GM10248 (cell line): ENCODE measurements around the gene GCFC2.

ENCODE experiments used
- CTCF ChIA-PET: fragments of 300-600 bp; sonication (Branson Sonifier 250); formaldehyde crosslinking; extraction: SDS; loops from one replicate; lab custom pipeline; 2021; ENCODE audit warnings: antibody characterized with exemption; lab: Yijun Ruan, JAX
- POLR2A ChIA-PET: fragments of 350-650 bp; sonication (Branson Sonifier 250); formaldehyde crosslinking; extraction: SDS; loops from one replicate; lab custom pipeline; 2020; ENCODE audit warnings: antibody characterized with exemption; lab: Yijun Ruan, JAX
- DNase-seq: peaks from one replicate; pipeline ENCODE4 v3.0.0; 2012; ENCODE audit errors: extremely low spot score
- TF ChIP-seq, protein P1 (sequence below): IDR thresholded peaks from 2 replicates; pipeline ENCODE4 v1.5.1; 2012; ENCODE audit warnings: mild to moderate bottlenecking, low read depth; ENCODE audit errors: extremely low read depth, missing control alignments, control extremely low read depth

The GCFC2 gene

DNA sequence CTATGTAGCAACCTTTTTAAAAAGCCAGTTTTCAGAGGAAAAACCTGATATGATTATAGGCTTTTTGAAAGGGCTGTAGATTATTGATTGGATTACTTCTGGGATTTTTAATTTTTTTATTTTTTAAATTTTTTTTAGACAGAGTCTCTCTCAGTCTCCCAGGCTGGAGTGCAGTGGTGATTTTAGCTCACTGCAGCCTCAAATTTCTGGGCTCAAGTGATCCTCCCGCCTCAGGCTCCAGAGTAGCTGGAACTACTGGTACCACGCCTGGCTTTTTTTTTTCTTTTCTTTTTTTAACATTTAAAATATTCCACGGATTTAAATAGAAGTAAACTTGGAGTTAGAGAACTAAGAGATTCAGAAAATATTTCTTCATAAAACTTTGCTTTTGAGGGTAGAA, 62.9 kb downstream of the GCFC2 start:
- no peak for DNase-seq
- TF ChIP-seq, protein P1, sequence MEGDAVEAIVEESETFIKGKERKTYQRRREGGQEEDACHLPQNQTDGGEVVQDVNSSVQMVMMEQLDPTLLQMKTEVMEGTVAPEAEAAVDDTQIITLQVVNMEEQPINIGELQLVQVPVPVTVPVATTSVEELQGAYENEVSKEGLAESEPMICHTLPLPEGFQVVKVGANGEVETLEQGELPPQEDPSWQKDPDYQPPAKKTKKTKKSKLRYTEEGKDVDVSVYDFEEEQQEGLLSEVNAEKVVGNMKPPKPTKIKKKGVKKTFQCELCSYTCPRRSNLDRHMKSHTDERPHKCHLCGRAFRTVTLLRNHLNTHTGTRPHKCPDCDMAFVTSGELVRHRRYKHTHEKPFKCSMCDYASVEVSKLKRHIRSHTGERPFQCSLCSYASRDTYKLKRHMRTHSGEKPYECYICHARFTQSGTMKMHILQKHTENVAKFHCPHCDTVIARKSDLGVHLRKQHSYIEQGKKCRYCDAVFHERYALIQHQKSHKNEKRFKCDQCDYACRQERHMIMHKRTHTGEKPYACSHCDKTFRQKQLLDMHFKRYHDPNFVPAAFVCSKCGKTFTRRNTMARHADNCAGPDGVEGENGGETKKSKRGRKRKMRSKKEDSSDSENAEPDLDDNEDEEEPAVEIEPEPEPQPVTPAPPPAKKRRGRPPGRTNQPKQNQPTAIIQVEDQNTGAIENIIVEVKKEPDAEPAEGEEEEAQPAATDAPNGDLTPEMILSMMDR: no peak
- CTCF ChIA-PET: interaction anchor here (0.8 to 4.7 kb wide), 6 partner anchors 7 to 30 kb away, joined by 3 to 23 read pairs (median 8); no protein-coding TSS in a partner anchor
- POLR2A ChIA-PET: no interaction called here

DNA sequence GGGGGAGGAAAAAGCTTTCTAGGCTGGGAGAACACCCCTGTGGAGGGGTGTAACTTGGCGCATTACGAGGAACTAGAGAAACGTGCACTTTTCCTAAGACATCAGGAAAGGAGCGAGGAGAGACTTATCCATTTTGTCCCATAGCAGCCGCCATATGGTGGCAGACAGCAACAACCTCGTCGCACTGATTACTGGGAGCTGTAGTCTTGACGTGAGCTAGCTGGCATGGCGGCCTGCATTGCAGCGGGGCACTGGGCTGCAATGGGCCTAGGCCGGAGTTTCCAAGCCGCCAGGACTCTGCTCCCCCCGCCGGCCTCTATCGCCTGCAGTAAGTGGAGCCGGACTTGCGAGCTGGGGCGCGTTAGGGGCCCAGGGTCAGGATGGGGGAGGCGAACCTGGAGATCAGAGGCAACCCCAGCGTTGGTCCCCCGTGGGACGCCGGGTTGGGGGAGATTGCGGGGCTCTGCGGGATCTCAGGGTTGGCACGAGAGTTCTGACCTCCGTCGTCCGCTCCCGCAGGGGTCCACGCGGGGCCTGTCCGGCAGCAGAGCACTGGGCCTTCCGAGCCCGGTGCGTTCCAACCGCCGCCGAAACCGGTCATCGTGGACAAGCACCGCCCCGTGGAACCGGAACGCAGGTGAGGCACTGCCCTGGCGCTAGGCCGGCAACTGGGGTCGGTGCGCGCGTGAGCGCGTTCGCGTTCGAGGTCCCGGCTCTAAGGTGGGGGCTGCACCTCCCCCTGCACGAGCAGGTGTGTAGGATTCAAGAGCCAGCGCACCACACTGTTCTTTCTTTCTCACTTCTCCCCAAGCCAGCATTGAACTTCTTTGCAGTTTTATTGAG, 63.9 kb downstream of the GCFC2 start, which contains the start of gene MRPL19:
Gene MRPL19, plus strand, starts transcription at position 201 of the 843 bp plus-strand sequence. Its CDS starts 25 bp downstream, at position 226.
- peak; percentile 92 for DNase-seq
- POLR2A ChIA-PET: no interaction called here
- CTCF ChIA-PET: interaction anchor here (0.9 to 4.7 kb wide), 9 partner anchors 9 to 582 kb away, joined by 3 to 23 read pairs (median 5); partner anchors contain the start of gene GCFC2
- TF ChIP-seq, protein P1: no peak

DNA sequence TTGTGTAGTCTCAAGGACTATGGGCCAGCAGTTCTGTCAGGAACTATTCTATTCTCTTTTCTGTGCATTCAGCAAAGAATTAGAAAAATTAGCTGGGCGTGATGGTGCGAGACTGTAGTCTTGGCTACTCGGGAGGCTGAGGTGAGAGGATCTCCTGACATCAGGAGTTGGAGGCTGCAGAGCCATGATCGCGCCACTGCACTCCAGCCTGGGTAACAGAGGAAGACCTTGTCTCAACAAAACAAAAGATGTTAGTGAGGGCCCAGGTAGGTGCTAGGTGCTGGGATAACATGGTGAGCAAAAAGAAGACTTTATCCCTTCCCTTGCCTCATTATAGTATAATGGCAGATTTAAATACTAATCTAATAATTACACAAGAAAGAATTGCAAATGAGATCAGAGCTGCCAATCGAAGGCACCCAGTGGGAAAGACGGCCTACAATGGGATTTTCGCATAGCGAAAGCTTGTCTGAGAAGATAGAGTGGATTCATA, 64.6 kb downstream of the GCFC2 start:
- TF ChIP-seq, protein P1: no peak
- CTCF ChIA-PET: interaction anchor here (0.9 to 4.7 kb wide), 8 partner anchors 8 to 581 kb away, joined by 3 to 23 read pairs (median 6); partner anchors contain the start of gene GCFC2
- DNase-seq: no peak
- POLR2A ChIA-PET: no interaction called here

DNA sequence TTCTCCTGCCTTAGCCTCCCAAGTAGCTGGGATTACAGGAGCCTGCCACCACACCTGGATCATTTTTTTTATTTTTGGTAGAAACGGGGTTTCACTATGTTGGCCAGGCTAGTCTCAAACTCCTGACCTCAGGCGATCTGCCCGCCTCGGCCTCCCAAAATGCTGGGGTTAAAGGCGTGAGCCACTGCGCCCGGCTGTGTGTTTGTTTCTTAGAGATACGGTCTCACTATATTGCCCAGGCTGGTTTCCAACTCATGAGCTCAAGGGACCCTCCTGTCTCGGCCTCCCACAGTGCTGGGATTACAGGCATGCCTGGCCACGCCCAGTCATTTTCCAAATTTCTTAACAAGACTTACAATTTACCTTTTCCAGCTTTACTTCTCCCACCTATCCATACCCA, 65.1 kb downstream of the GCFC2 start:
- no peak for DNase-seq
- ChIA-PET CTCF (interaction anchor here (1.4 to 4.7 kb wide), 5 partner anchors 8 to 32 kb away, joined by 5 to 23 read pairs (median 9); no protein-coding TSS in a partner anchor), POLR2A (no interaction called here)
- TF ChIP-seq, protein P1: no peak

DNA sequence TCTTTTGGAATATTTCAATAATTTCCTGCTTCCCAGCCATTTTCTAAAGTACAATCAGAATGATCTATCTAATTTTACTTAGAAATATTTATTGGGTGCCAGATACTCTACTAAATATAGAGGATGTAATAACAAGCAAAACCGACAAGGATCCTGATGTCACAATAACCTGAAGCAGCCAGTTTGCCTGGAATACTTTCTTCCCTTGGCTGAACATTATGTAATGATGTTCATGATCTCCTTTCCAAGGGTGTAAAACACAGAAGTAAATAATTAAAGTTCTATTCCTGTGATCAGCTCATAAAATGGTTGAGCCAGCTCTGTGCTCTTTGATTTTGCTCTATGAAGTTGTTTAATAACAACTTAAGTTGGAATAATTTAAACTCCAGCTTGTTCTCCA, 66.7 kb downstream of the GCFC2 start:
- TF ChIP-seq, protein P1: no peak
- DNase-seq: no peak
- CTCF ChIA-PET: interaction anchor here (1.5 to 4.7 kb wide), 4 partner anchors 15 to 956 kb away, joined by 3 to 23 read pairs (median 11); no protein-coding TSS in a partner anchor

DNA sequence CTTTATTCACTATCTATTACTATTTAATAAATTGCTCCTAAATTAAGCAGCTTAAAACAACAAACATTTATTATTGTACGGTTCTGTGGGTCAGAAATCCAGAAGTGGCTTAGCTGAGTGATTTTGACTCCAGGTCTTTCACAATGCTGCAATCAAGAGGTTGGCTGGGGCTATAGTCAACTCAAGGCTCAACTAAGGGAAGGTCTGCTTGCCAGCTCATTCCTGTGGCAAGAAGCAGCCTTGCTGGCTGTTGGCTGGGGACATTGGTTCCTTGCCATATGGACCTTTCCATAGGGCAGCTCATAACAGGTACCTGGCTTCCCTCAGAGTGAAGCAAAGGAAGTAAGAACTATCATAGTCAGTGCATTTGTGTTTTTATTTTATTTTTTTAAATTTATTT, 69.1 kb downstream of the GCFC2 start:
- TF ChIP-seq, protein P1: no peak
- no peak for DNase-seq
- POLR2A ChIA-PET: no interaction called here
- CTCF ChIA-PET: interaction anchor here (0.7 to 3.7 kb wide), 25 partner anchors 9 to 959 kb away, joined by 3 to 36 read pairs (median 5); partner anchors contain the start of gene GCFC2

More for the DNA sequence above, 66.7 kb downstream of the GCFC2 start:
- POLR2A ChIA-PET: no interaction called here
